HG02610 (cell line): ENCODE measurements around the gene PTPRF.

ENCODE experiments used
- ATAC-seq: cut with Tn5 transposase; IDR thresholded peaks from one replicate; pipeline ENCODE4 v1.9.1; 2021; ENCODE audit warnings: mild to moderate bottlenecking, moderate library complexity; ENCODE audit not compliant: unreplicated experiment

The PTPRF gene

GRCh38 chr1:43573066-43573800 lies 42.5 kb downstream of the PTPRF start:
- no peak for ATAC-seq

- ATAC-seq: no peak
Measured at GRCh38 chr1:43576521-43576920, 45.8 kb downstream of the PTPRF start.

GRCh38 chr1:43577655-43578542 lies 47.2 kb downstream of the PTPRF start:
- no peak for ATAC-seq

- ATAC-seq: no peak
Measured at GRCh38 chr1:43580039-43580438, 49.4 kb downstream of the PTPRF start.

- peak; percentile 80 for ATAC-seq
Measured at GRCh38 chr1:43582162-43582566, 51.5 kb downstream of the PTPRF start.

GRCh38 chr1:43583058-43583457 lies 52.4 kb downstream of the PTPRF start:
- no peak for ATAC-seq

GRCh38 chr1:43584204-43584603 lies 53.5 kb downstream of the PTPRF start:
- ATAC-seq: no peak

- ATAC-seq: no peak
Measured at GRCh38 chr1:43585557-43585956, 54.9 kb downstream of the PTPRF start.

- no peak for ATAC-seq
Measured at GRCh38 chr1:43586136-43586731, 55.6 kb downstream of the PTPRF start.

GRCh38 chr1:43587001-43587400 lies 56.3 kb downstream of the PTPRF start:
- no peak for ATAC-seq

GRCh38 chr1:43587594-43587993 lies 56.9 kb downstream of the PTPRF start:
- ATAC-seq: no peak

- no peak for ATAC-seq
Measured at GRCh38 chr1:43588592-43588991, 57.9 kb downstream of the PTPRF start.

GRCh38 chr1:43590388-43590925 lies 59.8 kb downstream of the PTPRF start:
- no peak for ATAC-seq

- no peak for ATAC-seq
Measured at GRCh38 chr1:43591181-43591580, 60.5 kb downstream of the PTPRF start.

GRCh38 chr1:43592051-43592665 lies 61.5 kb downstream of the PTPRF start:
- ATAC-seq: no peak

- no peak for ATAC-seq
Measured at GRCh38 chr1:43592974-43593683, 62.4 kb downstream of the PTPRF start.

- no peak for ATAC-seq
Measured at GRCh38 chr1:43596579-43596978, 65.9 kb downstream of the PTPRF start.

- no peak for ATAC-seq
Measured at GRCh38 chr1:43597028-43597427, 66.3 kb downstream of the PTPRF start.

GRCh38 chr1:43597721-43598120 lies 67.0 kb downstream of the PTPRF start:
- ATAC-seq: no peak

- ATAC-seq: no peak
Measured at GRCh38 chr1:43598622-43599021, 67.9 kb downstream of the PTPRF start.
